ENCODE measurements around the gene SLX4IP.
A peak's percentile ranks its signal among the peaks of the same experiment; 100 is the strongest.
"Not testable (repeated sequence)": the region's sequence is repeated elsewhere in the genome, so short reads cannot be mapped to it uniquely, and the experiment has no call there.

The SLX4IP gene

DNA sequence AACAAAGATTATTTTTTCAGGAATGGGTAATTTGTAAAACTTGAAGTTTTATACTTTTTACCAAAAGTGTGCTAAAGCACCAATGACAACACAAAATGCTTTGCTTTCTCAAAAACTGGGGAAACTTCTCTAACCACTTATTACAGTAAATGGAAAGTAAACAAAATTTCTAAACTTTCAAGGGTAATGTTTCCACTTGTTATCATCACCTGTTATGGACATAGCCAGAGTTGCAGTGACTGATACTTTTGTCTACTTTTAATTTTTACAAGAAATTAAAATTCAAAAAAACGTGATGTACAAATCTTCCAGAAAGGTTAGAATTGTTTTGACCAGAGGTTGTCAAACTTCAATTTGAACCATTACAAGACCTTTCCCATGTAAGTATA lies 138.8 kb downstream of the SLX4IP start:
- DNase-seq (ENCODE audit: low spot score) = no peak

DNA sequence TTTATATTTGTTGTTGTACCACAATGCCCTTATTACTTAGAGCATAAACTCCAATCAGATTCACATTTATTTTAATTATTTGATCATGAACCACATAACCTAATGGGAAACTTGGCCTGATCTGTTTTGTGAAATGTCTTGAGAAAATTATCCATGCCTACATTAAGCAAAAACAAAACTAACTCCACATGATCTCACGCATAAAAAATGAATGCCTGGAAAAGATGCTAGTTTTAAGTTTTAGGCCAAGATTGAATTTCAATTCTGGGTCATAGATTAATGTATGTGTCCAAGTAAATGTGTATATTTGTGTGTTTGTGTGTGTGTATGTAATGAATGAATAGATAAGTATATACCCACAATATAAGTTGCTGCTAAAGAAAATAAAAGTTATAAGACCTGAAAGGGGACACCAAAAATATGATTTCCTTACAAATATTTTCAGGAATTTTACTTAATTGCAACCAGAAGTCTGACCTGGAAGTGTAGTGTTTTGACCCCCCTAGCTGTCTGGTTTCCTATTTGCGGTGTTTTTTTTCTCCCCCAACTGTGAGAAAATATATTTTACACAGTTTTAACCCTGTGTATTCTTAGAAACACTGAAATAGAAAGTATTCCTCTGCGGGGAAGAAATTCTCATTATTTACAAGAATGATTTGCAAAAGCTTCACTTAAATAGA lies 141.4 kb downstream of the SLX4IP start:
- no peak for DNase-seq (ENCODE audit: low spot score)

DNA sequence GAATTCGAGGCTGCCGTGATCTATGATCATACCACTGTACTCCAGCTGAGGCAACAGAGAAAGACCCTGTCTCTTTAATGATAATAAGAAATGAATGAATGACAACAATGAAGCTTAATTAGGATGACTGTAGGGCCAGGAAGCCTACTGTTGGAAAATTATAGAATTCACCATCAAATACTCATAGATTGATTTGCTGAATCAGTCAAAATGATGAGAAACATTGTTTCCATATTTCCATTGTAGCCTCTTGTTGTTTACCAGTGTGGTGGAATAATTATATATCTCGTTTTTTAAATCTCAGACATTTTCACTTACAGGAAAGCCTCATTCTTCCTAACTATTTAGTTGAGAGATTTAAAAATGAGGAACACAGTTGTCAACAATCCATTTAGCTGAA lies 142.5 kb downstream of the SLX4IP start:
- DNase-seq (ENCODE audit: low spot score) = no peak

DNA sequence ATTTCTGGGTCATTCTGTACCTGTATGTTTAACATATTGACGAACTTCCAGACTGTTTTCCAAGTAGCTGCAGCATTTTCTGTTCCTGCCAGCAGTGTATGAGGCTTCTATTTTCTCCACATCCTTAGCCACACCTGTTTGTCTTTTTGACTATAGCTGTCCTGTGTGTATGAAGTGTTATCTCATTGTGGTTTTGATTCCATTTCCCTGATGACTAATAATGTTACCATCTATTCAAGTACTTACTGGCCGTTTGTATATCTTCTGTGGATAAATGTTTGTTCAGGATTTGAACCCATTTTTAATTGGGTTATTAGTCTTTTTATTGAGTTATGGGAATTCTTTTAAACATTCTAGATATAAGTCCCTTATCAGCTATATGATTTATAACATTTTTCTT lies 143.5 kb downstream of the SLX4IP start:
- peak; percentile 12 for DNase-seq (ENCODE audit: low spot score)

DNA sequence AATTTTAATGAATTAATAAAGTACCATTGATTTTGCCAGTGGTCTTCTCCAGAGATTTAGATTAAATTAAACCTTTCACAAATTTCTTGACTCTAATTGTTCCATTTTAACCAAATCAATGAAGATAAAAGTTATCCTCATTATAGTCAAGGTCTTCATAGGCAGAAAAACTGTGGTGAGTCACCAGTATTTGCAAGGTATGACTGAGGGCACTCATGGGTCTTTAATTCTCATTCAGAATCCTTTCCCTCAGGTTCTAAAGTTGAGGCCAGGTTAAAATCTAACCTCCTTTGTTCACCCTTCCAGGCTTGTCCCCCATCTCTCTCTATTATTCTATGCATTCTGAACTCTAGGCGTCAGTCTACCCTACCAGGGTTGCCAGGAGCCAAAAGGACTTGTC lies 144.8 kb downstream of the SLX4IP start:
- no peak for DNase-seq (ENCODE audit: low spot score)

DNA sequence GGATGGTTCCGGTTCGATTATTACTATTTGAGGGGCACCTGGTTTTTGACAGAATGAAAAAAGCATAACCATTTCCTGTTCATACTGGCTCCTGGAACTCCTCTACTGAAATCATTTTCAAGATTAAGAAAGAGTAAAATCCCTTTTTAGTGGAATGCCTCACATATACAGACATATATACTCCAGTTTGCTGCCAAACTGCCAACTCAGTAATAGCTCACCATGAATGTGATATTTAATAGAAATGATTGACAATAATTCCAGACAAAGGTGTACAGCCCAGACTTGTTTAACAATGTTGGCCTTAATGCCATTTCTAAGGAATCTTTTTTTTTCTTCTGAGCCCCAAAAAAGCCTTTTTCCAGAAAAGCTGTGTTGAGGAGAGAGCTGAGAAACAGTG lies 145.6 kb downstream of the SLX4IP start:
- no peak for DNase-seq (ENCODE audit: low spot score)

DNA sequence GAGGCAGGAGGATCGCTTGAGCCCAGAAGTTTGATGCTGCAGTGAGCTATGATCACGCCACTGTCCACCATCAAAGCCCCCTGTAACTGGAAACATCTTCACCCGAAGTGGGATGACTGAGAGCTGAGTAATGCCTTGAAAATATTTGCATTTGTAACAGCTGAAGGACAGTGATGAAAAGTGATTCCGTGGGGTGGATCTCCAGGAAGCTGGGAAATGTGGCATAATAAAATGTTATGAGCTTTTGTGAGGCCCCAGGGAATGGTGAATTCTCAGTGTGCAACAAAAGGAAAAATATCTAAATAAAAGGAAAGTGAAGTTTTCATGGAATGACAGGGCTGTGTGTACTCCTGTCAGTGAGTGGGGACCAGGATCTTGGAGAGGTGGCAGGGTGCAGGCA lies 146.7 kb downstream of the SLX4IP start:
- DNase-seq (ENCODE audit: low spot score) = peak; percentile 76

DNA sequence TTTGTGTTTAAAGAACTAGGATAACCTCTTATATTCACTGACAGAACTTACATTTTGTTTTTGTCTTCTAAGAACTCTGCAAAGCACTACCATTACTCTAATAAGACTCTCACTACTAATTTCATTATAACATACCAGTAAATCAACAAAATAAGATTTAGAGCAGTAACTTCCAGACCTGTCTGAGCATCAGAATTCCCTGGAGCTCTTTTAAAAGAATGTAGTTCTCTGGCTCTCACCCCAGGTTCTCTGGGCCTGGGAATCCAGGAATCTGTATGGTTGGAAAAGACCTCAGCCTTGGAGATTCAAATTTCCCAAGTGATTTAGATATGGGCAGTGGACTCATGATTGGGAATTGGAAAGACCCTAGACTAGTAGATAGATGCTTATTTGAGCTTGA lies 149.3 kb downstream of the SLX4IP start:
- DNase-seq (ENCODE audit: low spot score) = peak; percentile 9

DNA sequence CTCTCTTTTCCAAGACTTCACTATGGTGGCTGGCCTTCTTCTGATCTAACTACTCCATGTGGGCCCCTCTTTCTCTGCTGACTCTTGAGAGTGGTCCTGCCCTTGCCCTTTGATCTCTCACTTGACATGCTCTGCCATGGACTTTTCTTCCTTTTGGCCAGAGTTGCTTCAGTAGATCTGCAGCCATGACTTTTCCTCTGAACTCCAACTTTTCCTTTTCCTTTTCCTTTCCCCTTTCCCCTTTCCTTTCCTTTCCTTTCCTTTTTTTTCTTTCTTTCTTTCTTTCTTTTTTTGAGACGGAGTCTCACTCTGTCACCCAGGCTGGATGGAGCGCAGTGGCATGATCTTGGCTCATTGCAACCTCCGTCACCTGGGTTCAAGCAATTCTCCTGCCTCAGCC lies 150.2 kb downstream of the SLX4IP start:
- no peak for DNase-seq (ENCODE audit: low spot score)

DNA sequence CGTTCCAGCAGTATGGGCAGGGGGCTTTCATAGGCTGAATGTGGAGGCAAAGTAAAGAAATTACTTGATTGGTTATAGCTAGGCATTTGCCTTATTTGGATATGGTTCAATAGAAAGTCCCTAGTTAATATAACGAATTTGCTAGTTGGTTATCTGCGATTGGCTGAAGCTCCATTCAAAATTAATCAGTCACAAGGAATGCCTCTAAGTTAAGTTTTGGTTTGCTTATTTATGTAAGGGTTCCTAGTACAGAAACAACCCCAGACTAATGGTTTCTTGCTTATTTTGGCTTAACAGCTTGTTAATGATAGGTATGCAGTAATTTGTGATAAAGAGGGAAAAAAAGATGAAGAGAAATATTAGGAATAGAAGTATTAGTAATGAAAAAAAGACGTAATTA lies 151.2 kb downstream of the SLX4IP start:
- no peak for DNase-seq (ENCODE audit: low spot score)

DNA sequence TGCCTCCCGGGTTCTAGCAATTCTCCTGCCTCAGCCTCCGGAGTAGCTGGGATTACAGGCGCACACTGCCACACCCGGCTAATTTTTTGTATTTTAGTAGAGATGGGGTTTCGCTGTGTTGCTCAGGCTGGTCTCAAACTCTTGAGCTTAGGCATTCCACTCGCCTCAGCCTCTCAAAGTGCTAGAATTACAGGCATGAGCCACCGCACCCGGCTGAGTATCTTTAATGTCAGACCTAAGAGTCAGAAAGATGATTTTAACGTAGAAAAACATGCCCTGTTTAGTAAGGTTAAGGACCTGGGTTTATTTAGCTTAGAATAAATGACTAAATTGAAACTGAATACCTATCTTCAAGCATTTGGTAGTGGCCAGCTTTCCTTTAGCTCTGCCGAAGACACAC lies 155.3 kb downstream of the SLX4IP start:
- DNase-seq (ENCODE audit: low spot score) = not testable (repeated sequence)

DNA sequence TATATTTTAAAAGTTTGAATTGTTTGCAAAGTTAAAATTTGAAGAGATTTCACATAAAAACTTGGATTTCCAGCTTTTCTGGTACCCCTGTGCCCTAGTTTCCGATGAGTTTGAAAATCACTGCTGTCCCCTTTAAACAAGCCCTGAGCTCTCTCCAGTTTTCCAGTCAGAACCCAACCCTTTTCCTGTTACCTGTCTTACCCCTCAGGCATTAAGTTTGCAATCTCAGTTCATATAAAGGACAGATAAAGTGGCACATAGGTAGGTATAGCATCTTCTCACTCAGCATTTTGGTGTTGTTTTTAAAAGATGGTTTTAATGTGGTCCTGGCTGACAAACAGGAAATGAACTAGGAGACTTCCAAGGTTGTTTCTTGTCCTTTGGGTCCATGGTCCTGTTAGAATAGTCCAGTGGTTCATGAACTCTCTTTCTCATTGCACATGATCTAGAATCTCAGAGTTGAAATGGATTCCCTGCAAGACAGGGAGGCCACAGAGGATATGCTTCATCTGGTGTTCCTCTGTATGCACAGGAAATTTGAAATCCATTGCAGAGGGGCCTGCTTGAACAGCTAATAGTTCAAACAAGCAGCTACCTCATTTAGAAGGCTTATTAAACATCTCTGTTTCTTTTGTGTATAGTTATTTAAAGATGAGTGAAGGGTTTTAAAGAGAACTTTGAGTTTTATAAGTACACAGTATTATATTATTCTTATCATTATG lies 156.0 kb downstream of the SLX4IP start:
- no peak for DNase-seq (ENCODE audit: low spot score)

DNA sequence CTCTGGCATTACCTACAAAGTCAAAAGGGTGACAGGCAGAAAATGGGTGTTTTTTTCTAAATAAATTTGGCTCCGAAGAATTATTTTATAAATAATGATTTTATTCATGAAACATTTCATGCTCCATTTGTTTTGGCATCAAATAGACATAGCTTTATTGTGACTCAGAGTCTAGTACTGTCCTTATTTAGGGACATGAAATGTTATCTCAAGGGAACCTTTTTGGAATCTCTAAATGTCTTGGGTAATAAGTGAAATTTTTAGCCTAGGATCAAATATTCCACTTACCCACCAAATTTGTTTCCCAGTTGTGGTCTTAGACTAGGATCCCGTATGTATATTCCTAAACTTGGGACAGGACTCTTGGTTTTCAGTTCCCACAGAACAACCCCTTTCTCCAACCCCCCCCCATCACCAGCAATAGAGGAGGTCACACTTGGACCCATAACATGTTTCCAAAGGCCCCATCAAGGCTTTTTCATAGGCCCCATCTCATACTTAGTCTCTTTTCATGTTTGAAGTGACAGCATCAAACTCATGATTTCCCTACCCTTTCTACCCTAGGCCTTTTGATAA lies 156.9 kb downstream of the SLX4IP start:
- peak; percentile 42 for DNase-seq (ENCODE audit: low spot score)

DNA sequence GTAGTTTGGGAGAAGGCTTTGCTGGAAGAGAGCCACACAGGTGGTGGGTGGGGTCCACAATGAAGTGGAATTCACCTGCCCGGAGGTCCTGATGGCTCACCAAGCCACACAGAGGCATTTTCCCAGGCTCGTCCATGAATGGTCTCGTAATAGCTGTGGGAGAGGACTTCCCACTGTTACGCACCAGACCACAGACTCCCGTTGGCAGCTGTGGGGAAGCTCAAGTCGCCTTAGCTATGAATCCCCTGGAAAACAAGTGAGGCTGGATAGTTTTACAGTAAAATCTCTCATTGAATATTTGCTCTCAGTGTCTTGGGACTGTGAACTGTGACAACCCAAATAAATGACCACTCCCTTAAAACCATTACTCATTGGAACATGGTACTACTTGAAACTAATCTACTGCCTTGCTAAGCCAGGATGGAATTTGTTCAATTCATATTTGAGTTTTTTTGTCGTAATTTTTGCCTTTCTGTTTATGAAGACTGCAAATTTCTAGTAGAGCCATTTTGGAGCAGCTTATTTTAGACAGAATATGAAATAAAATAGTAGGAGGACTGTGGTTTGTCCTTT lies 159.3 kb downstream of the SLX4IP start:
- DNase-seq (ENCODE audit: low spot score) = no peak

DNA sequence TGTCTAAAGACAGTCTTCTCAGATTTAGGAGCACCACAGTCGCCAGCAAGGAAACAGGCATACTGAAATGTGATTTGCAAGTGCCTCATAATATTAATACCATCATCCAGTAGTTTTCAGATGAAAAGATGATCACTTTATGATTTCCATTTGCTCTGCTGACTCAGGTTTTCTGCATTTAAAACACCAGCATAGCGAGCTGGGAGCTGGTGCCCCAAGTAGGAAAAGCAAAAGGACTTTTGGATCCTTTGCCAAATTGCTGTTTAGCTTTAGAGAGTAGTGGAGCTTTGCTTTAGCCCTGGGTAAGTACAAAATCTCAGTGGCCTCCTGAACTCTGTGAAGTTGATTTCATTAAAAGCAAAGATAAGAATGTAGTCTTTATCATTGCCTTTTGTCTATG lies 160.2 kb downstream of the SLX4IP start:
- DNase-seq (ENCODE audit: low spot score) = no peak

DNA sequence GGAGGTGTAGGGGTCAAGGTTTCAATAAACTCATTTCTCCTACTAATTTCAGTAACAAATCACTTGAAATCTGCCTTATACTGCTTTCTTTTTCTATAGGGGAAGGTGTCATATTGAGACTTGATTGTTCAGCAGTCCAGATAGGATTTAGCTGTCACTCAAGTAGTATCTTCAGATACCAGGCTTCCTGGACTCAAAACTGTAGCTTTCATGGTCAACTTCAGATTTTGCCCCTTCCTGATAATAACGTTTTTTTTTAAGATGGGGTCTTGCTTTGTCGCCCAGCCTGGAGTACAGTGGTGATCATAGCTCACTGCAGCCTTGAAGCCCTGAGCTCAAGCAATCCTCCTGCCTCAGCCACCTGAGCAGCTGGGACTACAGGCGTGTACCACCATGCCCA lies 160.9 kb downstream of the SLX4IP start:
- no peak for DNase-seq (ENCODE audit: low spot score)

DNA sequence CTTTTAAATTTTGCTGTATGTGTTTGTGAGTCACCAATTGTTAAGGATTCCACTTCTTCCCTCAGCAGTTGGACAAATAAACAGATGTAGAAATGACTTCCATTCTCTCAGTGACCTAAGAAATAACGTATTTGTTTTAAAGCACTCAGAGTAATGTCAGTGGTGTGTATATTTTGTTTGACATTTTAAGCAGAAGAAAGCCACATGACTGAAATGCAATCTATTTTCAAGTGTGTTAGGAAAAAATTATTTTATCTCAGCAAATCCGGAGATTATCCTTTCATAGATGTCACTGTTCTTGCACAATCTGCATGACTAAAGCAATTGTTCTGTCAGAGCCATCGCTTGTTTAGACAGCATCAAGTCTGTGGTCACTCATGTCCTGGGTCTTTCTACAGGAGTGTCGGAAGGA lies 161.6 kb downstream of the SLX4IP start:
- DNase-seq (ENCODE audit: low spot score) = peak; percentile 44

DNA sequence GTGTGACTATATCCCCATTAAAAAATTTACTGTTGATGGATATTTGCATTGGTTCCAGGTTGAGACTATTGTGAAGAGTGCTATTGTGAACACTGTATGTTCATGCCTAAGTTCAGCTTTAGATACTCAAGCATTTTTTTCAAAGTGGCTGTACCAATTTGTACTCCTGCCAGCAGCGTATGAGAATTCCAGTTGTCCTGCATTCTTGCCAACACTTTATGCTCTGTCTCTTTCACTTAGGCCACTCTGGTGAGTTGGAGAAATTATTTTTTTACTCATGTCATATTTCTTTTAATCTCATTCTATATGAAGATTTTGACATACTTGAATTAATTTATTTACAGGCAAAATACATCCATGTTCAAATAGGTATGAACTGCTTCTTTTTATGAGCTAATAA lies 162.5 kb downstream of the SLX4IP start:
- no peak for DNase-seq (ENCODE audit: low spot score)

DNA sequence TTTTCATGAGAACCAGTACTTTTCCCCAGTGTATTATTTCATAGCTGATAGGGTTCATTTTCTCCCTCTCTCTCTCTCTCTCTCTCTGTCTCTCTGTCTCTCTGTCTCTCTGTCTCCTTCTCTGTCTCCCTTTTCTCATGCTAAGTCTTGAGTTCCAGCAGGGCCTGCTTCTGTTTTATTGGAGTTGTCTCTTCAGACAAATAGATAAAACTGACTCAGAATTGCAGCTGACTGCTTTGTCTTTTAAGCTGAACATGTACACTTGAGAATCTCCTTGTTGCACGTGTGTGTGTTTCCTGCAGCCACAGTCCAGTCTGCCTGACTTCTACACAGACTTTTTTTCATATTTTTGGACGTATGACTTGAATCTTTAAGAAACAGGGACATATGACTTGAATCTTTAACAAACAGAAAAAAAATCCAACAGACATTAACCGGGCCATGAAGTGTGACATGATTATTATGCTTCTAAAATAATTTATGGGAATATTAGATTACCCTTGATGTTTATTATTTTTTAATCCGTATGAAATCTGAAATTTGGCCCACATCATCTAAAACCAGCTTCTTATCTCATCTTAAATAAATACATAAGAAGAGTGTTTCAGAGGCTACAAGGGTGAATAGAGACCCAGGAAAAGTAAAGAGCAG lies 167.2 kb downstream of the SLX4IP start:
- DNase-seq (ENCODE audit: low spot score) = no peak

DNA sequence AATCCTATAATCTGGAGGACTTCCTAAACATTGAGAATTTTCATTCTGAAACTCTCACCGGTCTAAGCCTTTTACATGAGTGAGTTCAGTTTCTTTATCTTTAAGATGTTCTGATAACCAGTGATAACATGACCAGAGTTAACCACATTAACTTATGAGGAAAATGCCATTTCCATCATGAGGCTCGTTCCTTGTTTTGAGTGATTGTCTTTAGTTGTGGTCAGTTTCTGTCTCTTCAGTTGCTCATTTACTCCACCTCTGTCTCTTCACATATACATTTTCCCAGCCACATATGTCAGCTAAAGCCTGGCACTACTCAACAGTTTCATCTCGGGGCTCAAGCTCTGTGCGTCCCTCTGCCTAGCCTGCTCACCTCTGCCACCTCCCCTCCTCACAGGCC lies 168.3 kb downstream of the SLX4IP start:
- DNase-seq (ENCODE audit: low spot score) = no peak

DNA sequence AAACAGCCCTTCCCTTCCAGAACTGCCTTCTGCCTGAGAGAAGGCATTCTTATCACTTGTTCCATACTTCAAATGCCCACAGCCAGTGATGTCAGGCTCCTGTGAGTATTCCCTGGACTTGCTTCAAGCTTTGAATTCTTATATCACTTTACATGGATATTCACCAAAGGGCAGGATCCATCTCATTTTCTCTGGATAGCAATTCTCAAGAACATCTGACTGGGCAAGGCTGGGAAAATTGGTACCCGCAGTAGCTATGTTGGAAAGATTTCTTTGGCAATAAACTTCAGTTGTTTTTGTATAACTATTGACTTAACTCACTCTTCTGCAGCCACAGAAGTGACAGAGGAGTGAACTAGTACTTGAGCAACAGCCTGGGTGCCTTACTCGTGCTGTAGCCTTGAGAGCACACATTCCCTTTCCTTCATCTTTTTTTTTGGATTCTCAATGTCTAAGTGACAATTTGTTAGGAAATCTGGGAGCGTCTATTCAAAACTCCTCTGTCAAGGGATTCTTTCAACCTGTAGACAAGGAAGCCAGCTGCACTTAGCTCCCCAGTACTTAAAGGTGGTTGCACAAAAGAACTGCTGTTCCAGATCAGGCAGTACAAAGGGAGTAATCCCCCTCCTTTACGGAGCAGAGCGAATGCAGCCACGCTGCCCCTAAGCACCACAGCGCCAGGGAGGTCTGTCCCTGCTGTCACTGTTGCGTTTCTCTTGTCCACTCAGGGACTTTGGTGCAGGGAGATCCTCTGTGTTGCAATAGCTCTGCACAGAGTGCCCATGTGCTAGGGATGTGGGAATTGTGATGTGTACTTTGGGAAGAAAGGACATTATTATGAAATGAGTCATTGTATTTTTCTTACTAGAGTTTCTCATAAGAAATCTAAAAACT lies 169.1 kb downstream of the SLX4IP start:
- DNase-seq (ENCODE audit: low spot score) = peak; percentile 87
